ENCODE measurements around the gene MARF1.
"Not testable (repeated sequence)": the region's sequence is repeated elsewhere in the genome, so short reads cannot be mapped to it uniquely, and the experiment has no call there.

The MARF1 gene

GRCh38 chr16:15621456-15621855 is 21.5 kb downstream of the MARF1 start:
- no peak for DNase-seq

GRCh38 chr16:15620611-15621195 is 22.3 kb downstream of the MARF1 start:
- no peak for DNase-seq

- no peak for DNase-seq
Observed at GRCh38 chr16:15618392-15618791, 24.6 kb downstream of the MARF1 start.

- no peak for DNase-seq
Observed at GRCh38 chr16:15617901-15618300, 25.1 kb downstream of the MARF1 start.

- DNase-seq: no peak
Observed at GRCh38 chr16:15616475-15617165, 26.3 kb downstream of the MARF1 start.

GRCh38 chr16:15616012-15616411 is 26.9 kb downstream of the MARF1 start:
- DNase-seq: no peak

GRCh38 chr16:15613676-15614075 is 29.3 kb downstream of the MARF1 start:
- no peak for DNase-seq

- no peak for DNase-seq
Observed at GRCh38 chr16:15611610-15612009, 31.3 kb downstream of the MARF1 start.

- DNase-seq: no peak
Observed at GRCh38 chr16:15610369-15610871, 32.5 kb downstream of the MARF1 start.

GRCh38 chr16:15609286-15609649 is 33.7 kb downstream of the MARF1 start:
- DNase-seq: no peak

- no peak for DNase-seq
Observed at GRCh38 chr16:15608398-15609285, 34.3 kb downstream of the MARF1 start.

- peak in 1 of 2 donors; percentile 2 for DNase-seq
Observed at GRCh38 chr16:15607700-15608396, 35.1 kb downstream of the MARF1 start.

GRCh38 chr16:15607221-15607699 is 35.7 kb downstream of the MARF1 start:
- not testable (repeated sequence) for DNase-seq

GRCh38 chr16:15606518-15607220 is 36.3 kb downstream of the MARF1 start:
- no peak for DNase-seq

GRCh38 chr16:15605839-15606517 is 37.0 kb downstream of the MARF1 start:
- DNase-seq: no peak

- no peak for DNase-seq
Observed at GRCh38 chr16:15604460-15605440, 38.2 kb downstream of the MARF1 start.

- DNase-seq: no peak
Observed at GRCh38 chr16:15602285-15603044, 40.5 kb downstream of the MARF1 start.

- no peak for DNase-seq
Observed at GRCh38 chr16:15601212-15601879, 41.6 kb downstream of the MARF1 start.
